HEK293 (cell line): ENCODE results near the gene YTHDC2.

Source experiments
- CTCF ChIA-PET: fragments of 350-600 bp; formaldehyde crosslinking; extraction: SDS; loops from one replicate; lab custom pipeline; 2021; ENCODE audit warnings: antibody characterized with exemption; lab: Yijun Ruan, JAX
- POLR2A ChIA-PET: fragments of 300-600 bp; formaldehyde crosslinking; extraction: SDS; loops from one replicate; lab custom pipeline; 2020; ENCODE audit warnings: antibody characterized with exemption, inconsistent platforms; lab: Yijun Ruan, JAX
- H3K27ac ChIP-seq: fragments of 200-500 bp; sonication (Bioruptor generic); 2 replicates; pipeline ENCODE4 v1.5.1; 2014; ENCODE audit warnings: low read depth, low read length, control low read depth, inconsistent platforms; ENCODE audit errors: extremely low read depth
- H3K36me3 ChIP-seq, 2 experiments: fragments of 200-500 bp in 1 of 2; sonication (Bioruptor generic) in 1 of 2; 1 replicate in 1 of 2; 2 replicates in 1 of 2; pipeline ENCODE4 v1.5.1; 2014 to 2017; ENCODE audit warnings: inconsistent platforms in 2 of 2, low read length in 2 of 2; ENCODE audit not compliant: control insufficient read depth in 2 of 2, insufficient read depth in 1 of 2
- H3K4me1 ChIP-seq: fragments of 200-500 bp; sonication (Bioruptor generic); 2 replicates; pipeline ENCODE4 v1.5.1; 2014; ENCODE audit warnings: mild to moderate bottlenecking, low read length, inconsistent platforms; ENCODE audit not compliant: control insufficient read depth, insufficient read depth
- H3K4me3 ChIP-seq: 2 replicates; pipeline ENCODE4 v1.5.1; 2011; ENCODE audit warnings: low read depth, mild to moderate bottlenecking, control low read depth, low read length, moderate library complexity
- H3K9me3 ChIP-seq: fragments of 200-500 bp; sonication (Bioruptor generic); 2 replicates; pipeline ENCODE4 v1.5.1; 2014; ENCODE audit warnings: low read depth, low read length, inconsistent platforms; ENCODE audit not compliant: control insufficient read depth, insufficient read depth
- BCL11B ChIP-seq: fragments of 450-650 bp; formaldehyde crosslinking; IDR thresholded peaks from 2 replicates; pipeline ENCODE4 v1.5.1; 2016; ENCODE audit warnings: low read depth, missing biosample characterization, missing genetic modification characterization
- GLIS1 ChIP-seq: fragments of 450-650 bp; formaldehyde crosslinking; IDR thresholded peaks from 2 replicates; pipeline ENCODE4 v1.5.1; 2016; ENCODE audit warnings: missing biosample characterization, missing genetic modification characterization
- KLF16 ChIP-seq: fragments of 450-650 bp; formaldehyde crosslinking; IDR thresholded peaks from 2 replicates; pipeline ENCODE4 v1.5.1; 2017; ENCODE audit warnings: missing biosample characterization, missing genetic modification characterization
- MYNN ChIP-seq: fragments of 450-650 bp; formaldehyde crosslinking; IDR thresholded peaks from 2 replicates; pipeline ENCODE4 v1.5.1; 2016; ENCODE audit warnings: missing biosample characterization, missing genetic modification characterization, borderline replicate concordance
- OSR2 ChIP-seq: fragments of 450-650 bp; formaldehyde crosslinking; IDR thresholded peaks from 2 replicates; pipeline ENCODE4 v1.5.1; 2016; ENCODE audit warnings: missing biosample characterization, missing genetic modification characterization
- TRIM28 ChIP-seq: IDR thresholded peaks from 2 replicates; pipeline ENCODE4 v1.6.1; 2011; ENCODE audit warnings: low read length, control low read depth, borderline replicate concordance
- ZFP69B ChIP-seq: fragments of 450-650 bp; formaldehyde crosslinking; IDR thresholded peaks from 2 replicates; pipeline ENCODE4 v1.5.1; 2016; ENCODE audit warnings: missing biosample characterization, missing genetic modification characterization
- ZNF146 ChIP-seq: fragments of 450-650 bp; formaldehyde crosslinking; IDR thresholded peaks from 2 replicates; pipeline ENCODE4 v1.5.1; 2016; ENCODE audit warnings: missing biosample characterization, missing genetic modification characterization
- ZNF24 ChIP-seq: fragments of 450-650 bp; formaldehyde crosslinking; IDR thresholded peaks from 2 replicates; pipeline ENCODE4 v1.5.1; 2016; ENCODE audit warnings: missing biosample characterization, missing genetic modification characterization
- ZNF302 ChIP-seq: fragments of 450-650 bp; formaldehyde crosslinking; IDR thresholded peaks from 2 replicates; pipeline ENCODE4 v1.5.1; 2016; ENCODE audit warnings: missing biosample characterization, missing genetic modification characterization, low read depth
- ZNF423 ChIP-seq: fragments of 450-650 bp; formaldehyde crosslinking; IDR thresholded peaks from 2 replicates; pipeline ENCODE4 v1.5.1; 2016; ENCODE audit warnings: missing biosample characterization, missing genetic modification characterization
- ZNF561 ChIP-seq: fragments of 450-650 bp; IDR thresholded peaks from 2 replicates; pipeline ENCODE4 v1.5.1; 2018; ENCODE audit warnings: missing biosample characterization, missing genetic modification characterization, borderline replicate concordance
- ZNF596 ChIP-seq: fragments of 450-650 bp; IDR thresholded peaks from 2 replicates; pipeline ENCODE4 v1.5.0; 2018; ENCODE audit warnings: missing biosample characterization, mild to moderate bottlenecking, missing genetic modification characterization, moderate library complexity
- ZNF654 ChIP-seq: fragments of 450-650 bp; formaldehyde crosslinking; IDR thresholded peaks from 2 replicates; pipeline ENCODE4 v1.5.1; 2016; ENCODE audit warnings: low read depth, missing biosample characterization, missing genetic modification characterization
- ZNF660 ChIP-seq: fragments of 450-650 bp; IDR thresholded peaks from 2 replicates; pipeline ENCODE4 v1.5.1; 2018; ENCODE audit warnings: missing biosample characterization, mild to moderate bottlenecking, missing genetic modification characterization
- ZNF677 ChIP-seq: fragments of 450-650 bp; IDR thresholded peaks from 2 replicates; pipeline ENCODE4 v1.5.0; 2018; ENCODE audit warnings: missing biosample characterization, mild to moderate bottlenecking, missing genetic modification characterization, moderate library complexity
- ZNF768 ChIP-seq: fragments of 450-650 bp; formaldehyde crosslinking; IDR thresholded peaks from 2 replicates; pipeline ENCODE4 v1.5.1; 2018; ENCODE audit warnings: missing biosample characterization, mild to moderate bottlenecking, missing genetic modification characterization
- TF ChIP-seq, protein P1 (sequence below): fragments of 450-650 bp; formaldehyde crosslinking; IDR thresholded peaks from 2 replicates; pipeline ENCODE4 v1.5.1; 2016; ENCODE audit warnings: missing biosample characterization, missing genetic modification characterization, low read depth
- TF ChIP-seq, protein P2 (sequence below): fragments of 450-650 bp; formaldehyde crosslinking; IDR thresholded peaks from 2 replicates; pipeline ENCODE4 v1.5.1; 2016; ENCODE audit warnings: missing biosample characterization, missing genetic modification characterization
- TF ChIP-seq, protein P3 (sequence below): fragments of 450-650 bp; formaldehyde crosslinking; IDR thresholded peaks from 2 replicates; pipeline ENCODE4 v1.5.1; 2016; ENCODE audit warnings: missing biosample characterization, missing genetic modification characterization
- TF ChIP-seq, protein P4 (sequence below): fragments of 450-650 bp; formaldehyde crosslinking; IDR thresholded peaks from 2 replicates; pipeline ENCODE4 v1.5.1; 2016; ENCODE audit warnings: missing biosample characterization, missing genetic modification characterization
- TF ChIP-seq, protein P5 (sequence below): fragments of 450-650 bp; formaldehyde crosslinking; conservative IDR thresholded peaks from 2 replicates; pipeline ENCODE4 v1.5.1; 2016; ENCODE audit warnings: low read depth, missing biosample characterization, missing genetic modification characterization

Gene YTHDC2

DNA sequence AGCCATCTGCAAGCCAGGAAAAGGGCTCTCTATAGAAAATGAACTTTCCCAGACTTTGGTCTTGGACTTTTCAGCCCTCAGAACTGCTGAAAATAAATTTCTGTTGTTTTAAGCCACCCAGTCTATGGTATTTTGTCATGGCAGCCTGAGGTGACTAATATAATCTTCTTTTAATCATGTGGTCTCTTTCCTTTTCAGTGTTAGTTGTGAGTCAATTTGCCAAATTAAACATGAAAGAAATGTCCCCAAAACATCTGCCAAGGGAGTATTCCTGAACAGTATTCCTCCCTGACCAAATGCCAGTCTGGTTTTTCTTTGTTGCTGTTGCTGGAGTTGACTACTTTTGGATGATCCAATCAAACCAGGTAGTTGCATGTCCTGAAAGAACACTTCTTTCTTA is 4.7 kb upstream of the YTHDC2 start (continued):
- TF ChIP-seq, protein P1, sequence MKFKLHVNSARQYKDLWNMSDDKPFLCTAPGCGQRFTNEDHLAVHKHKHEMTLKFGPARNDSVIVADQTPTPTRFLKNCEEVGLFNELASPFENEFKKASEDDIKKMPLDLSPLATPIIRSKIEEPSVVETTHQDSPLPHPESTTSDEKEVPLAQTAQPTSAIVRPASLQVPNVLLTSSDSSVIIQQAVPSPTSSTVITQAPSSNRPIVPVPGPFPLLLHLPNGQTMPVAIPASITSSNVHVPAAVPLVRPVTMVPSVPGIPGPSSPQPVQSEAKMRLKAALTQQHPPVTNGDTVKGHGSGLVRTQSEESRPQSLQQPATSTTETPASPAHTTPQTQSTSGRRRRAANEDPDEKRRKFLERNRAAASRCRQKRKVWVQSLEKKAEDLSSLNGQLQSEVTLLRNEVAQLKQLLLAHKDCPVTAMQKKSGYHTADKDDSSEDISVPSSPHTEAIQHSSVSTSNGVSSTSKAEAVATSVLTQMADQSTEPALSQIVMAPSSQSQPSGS (tag by site-specific recombination) = no peak
- TF ChIP-seq ZFP69B (tag by site-specific recombination) (no peak), ZNF24 (no peak), BCL11B (tag by site-specific recombination) (no peak), ZNF423 (no peak)
- TF ChIP-seq, protein P2, sequence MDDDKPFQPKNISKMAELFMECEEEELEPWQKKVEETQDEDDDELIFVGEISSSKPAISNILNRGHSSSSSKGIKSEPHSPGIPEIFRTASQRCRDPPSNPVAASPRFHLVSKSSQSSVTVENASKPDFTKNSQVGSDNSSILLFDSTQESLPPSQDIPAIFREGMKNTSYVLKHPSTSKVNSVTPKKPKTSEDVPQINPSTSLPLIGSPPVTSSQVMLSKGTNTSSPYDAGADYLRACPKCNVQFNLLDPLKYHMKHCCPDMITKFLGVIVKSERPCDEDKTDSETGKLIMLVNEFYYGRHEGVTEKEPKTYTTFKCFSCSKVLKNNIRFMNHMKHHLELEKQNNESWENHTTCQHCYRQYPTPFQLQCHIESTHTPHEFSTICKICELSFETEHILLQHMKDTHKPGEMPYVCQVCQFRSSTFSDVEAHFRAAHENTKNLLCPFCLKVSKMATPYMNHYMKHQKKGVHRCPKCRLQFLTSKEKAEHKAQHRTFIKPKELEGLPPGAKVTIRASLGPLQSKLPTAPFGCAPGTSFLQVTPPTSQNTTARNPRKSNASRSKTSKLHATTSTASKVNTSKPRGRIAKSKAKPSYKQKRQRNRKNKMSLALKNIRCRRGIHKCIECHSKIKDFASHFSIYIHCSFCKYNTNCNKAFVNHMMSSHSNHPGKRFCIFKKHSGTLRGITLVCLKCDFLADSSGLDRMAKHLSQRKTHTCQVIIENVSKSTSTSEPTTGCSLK (tag by site-specific recombination) = no peak
- TF ChIP-seq, protein P3, sequence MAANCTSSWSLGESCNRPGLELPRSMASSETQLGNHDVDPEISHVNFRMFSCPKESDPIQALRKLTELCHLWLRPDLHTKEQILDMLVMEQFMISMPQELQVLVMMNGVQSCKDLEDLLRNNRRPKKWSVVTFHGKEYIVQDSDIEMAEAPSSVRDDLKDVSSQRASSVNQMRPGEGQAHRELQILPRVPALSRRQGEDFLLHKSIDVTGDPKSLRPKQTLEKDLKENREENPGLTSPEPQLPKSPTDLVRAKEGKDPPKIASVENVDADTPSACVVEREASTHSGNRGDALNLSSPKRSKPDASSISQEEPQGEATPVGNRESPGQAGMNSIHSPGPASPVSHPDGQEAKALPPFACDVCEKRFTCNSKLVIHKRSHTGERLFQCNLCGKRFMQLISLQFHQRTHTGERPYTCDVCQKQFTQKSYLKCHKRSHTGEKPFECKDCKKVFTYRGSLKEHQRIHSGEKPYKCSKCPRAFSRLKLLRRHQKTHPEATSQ (tag by site-specific recombination) = no peak

DNA sequence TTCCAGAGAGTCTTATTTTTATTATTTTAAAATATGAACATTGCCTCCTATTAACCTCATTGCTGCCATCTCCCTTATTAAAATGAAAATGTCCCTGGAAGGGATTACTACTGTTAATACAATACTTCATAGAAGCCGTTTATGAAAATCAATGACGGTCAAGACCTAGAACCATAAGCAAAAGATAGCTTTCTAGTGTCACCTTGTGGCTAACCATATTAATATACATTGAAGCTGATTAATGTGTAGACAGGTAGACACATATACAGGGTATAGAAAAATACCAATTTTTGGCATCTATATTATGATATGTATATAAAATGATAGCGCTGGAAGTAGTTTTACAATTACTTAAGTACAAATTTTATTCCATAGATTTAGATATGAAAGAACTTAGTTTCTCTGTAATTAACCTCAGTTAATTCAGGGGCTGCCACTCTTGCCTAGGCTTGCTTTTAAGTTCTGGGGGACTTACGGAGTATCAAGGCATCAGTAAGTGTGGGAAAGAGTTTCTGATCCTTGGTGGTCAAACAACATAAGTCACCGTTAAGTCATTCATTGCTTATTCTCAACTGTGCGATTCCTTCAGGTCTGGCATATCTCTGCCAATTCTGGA is 2.5 kb upstream of the YTHDC2 start:
- peak; percentile 72 for TF ChIP-seq ZNF654 (tag by site-specific recombination)
- no peak for TF ChIP-seq OSR2 (tag by site-specific recombination)
- TF ChIP-seq KLF16 = no peak
- TF ChIP-seq ZNF561 = no peak
- TF ChIP-seq ZNF596 (tag by site-specific recombination) = no peak
- no peak for TF ChIP-seq GLIS1
- TF ChIP-seq, protein P4, sequence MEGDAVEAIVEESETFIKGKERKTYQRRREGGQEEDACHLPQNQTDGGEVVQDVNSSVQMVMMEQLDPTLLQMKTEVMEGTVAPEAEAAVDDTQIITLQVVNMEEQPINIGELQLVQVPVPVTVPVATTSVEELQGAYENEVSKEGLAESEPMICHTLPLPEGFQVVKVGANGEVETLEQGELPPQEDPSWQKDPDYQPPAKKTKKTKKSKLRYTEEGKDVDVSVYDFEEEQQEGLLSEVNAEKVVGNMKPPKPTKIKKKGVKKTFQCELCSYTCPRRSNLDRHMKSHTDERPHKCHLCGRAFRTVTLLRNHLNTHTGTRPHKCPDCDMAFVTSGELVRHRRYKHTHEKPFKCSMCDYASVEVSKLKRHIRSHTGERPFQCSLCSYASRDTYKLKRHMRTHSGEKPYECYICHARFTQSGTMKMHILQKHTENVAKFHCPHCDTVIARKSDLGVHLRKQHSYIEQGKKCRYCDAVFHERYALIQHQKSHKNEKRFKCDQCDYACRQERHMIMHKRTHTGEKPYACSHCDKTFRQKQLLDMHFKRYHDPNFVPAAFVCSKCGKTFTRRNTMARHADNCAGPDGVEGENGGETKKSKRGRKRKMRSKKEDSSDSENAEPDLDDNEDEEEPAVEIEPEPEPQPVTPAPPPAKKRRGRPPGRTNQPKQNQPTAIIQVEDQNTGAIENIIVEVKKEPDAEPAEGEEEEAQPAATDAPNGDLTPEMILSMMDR (tag by site-specific recombination) = peak; percentile 35; the same call in 1 of the 2 replicates
- no peak for TF ChIP-seq ZNF677 (tag by site-specific recombination)
- no peak for TF ChIP-seq ZNF146 (tag by site-specific recombination)
- TF ChIP-seq, protein P5, sequence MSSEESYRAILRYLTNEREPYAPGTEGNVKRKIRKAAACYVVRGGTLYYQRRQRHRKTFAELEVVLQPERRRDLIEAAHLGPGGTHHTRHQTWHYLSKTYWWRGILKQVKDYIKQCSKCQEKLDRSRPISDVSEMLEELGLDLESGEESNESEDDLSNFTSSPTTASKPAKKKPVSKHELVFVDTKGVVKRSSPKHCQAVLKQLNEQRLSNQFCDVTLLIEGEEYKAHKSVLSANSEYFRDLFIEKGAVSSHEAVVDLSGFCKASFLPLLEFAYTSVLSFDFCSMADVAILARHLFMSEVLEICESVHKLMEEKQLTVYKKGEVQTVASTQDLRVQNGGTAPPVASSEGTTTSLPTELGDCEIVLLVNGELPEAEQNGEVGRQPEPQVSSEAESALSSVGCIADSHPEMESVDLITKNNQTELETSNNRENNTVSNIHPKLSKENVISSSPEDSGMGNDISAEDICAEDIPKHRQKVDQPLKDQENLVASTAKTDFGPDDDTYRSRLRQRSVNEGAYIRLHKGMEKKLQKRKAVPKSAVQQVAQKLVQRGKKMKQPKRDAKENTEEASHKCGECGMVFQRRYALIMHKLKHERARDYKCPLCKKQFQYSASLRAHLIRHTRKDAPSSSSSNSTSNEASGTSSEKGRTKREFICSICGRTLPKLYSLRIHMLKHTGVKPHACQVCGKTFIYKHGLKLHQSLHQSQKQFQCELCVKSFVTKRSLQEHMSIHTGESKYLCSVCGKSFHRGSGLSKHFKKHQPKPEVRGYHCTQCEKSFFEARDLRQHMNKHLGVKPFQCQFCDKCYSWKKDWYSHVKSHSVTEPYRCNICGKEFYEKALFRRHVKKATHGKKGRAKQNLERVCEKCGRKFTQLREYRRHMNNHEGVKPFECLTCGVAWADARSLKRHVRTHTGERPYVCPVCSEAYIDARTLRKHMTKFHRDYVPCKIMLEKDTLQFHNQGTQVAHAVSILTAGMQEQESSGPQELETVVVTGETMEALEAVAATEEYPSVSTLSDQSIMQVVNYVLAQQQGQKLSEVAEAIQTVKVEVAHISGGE = no peak
- TF ChIP-seq MYNN (tag by site-specific recombination) = no peak
- no peak for TF ChIP-seq ZNF768 (tag by site-specific recombination)
- 0 out of 2 replicates have a peak, but pooled peaks have one; percentile 35 for TF ChIP-seq ZNF660 (tag by site-specific recombination)
- no peak for TF ChIP-seq ZNF302 (tag by site-specific recombination)
- no peak for TF ChIP-seq TRIM28
- Histone ChIP-seq H3K4me3 (no peak overlapping the region), H3K36me3 (peaks cover 5 to 6% of the 10 kb centered on the region in 2 experiments; a peak in 2 of 3 replicates), H3K27ac (no peak overlapping the region), H3K4me1 (no peaks in the 10 kb centered on the region), H3K9me3 (no peaks in the 10 kb centered on the region)
- ChIA-PET POLR2A (interaction anchor here (0.7 to 1.3 kb wide), 2 partner anchors 23 to 137 kb away, joined by 3 read pairs; partner anchors contain the start of gene MCC), CTCF (interaction anchor here (0.6 to 4.6 kb wide), 28 partner anchors 14 to 959 kb away, joined by 3 to 58 read pairs (median 4); no protein-coding TSS in a partner anchor)
